Stomach (tissue), 4 donors: Measurements from ENCODE around the gene FMO5.

Experiments
- CTCF ChIP-seq, 7 experiments: fragments of 450-650 bp in 4 of 7; fragments of 200-600 bp in 3 of 7; sonication (generic) in 3 of 7; IDR thresholded peaks; one replicate each; pipeline ENCODE4 v1.5.1; 2016 to 2019; ENCODE audit warnings: antibody characterized with exemption in 7 of 7, control low read depth in 2 of 7, mild to moderate bottlenecking in 1 of 7
- EP300 ChIP-seq: sonication (generic); formaldehyde crosslinking; IDR thresholded peaks from one replicate; pipeline ENCODE4 v1.6.1; 2017; ENCODE audit warnings: antibody characterized with exemption

GRCh38 chr1:147238925-147239820 lies 14.0 kb upstream of the FMO5 start:
- TF ChIP-seq EP300 (no peak), CTCF (IDR thresholded peaks at IDR 0.05) (no peak)
